ENCODE data around the gene DYNC2H1. TPM values are rescaled to one million over a fixed set of nuclear protein-coding genes. Genes with fewer than 3 reads are reported as not detected.

DYNC2H1 gene
- total RNA-seq, 2 donors from 2014 or later = 18.1 to 18.2 TPM

DNA sequence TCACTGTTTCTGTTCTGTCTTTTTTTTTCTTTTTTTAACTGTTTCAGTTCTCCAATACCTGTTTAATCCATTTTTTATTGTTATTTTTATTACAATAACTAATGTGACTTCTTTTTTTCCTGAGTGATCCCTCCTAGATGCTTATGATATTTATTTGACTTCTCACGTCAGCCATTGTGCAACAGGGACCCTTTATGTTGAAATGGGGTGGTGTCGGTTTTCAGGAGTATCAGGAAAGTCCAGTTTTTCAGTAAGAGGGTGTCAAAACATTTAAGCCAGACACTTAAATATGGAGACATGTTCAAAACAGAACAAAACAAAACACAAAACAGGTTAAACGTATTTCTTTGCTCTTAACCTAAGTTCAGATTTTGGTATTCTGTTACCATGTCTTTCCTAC lies 418.8 kb downstream of the DYNC2H1 start:
- TF ChIP-seq POLR2AphosphoS5 (IDR thresholded peaks at IDR 0.05) (no peak), POLR2A (IDR thresholded peaks at IDR 0.05) (no peak)
- TF ChIP-seq, protein P1, sequence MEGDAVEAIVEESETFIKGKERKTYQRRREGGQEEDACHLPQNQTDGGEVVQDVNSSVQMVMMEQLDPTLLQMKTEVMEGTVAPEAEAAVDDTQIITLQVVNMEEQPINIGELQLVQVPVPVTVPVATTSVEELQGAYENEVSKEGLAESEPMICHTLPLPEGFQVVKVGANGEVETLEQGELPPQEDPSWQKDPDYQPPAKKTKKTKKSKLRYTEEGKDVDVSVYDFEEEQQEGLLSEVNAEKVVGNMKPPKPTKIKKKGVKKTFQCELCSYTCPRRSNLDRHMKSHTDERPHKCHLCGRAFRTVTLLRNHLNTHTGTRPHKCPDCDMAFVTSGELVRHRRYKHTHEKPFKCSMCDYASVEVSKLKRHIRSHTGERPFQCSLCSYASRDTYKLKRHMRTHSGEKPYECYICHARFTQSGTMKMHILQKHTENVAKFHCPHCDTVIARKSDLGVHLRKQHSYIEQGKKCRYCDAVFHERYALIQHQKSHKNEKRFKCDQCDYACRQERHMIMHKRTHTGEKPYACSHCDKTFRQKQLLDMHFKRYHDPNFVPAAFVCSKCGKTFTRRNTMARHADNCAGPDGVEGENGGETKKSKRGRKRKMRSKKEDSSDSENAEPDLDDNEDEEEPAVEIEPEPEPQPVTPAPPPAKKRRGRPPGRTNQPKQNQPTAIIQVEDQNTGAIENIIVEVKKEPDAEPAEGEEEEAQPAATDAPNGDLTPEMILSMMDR (IDR thresholded peaks at IDR 0.05) = no peak
- H3K4me3 ChIP-seq = no peak overlapping the region
- H3K27me3 ChIP-seq (replicated peaks; ENCODE audit: insufficient read depth) = no peaks in the 10 kb centered on the region
- H3K9me3 ChIP-seq = no peaks in the 10 kb centered on the region
- intact Hi-C loops (cut with DNase I) = no loop called here
- no peaks in the 10 kb centered on the region for H3K36me3 ChIP-seq
- no peak for DNase-seq (ENCODE audit: low spot score)
- no peaks in the 10 kb centered on the region for H3K4me1 ChIP-seq (replicated peaks)
- 39% methylated on average over 3 of the region's 3 CpGs for WGBS
- H3K27ac ChIP-seq = no peak overlapping the region

DNA sequence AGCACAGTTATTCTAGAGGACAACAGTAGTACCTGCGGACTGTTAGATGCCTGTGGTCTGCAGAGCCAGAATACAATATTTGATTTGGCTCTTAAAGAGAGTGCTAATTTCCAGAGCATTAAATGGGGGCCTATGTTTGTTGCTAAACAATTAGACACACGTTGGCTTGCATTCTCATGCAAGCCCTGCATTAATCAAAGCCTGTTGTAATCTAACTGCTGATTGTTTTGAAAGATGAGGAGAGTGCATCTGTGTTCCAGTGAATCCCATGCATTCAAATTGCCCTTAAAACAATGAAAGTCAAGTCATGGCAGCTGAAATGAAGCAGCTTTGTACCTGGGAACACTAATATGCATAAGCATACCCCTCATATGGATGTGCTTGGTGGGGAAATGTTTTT lies 419.4 kb downstream of the DYNC2H1 start:
- H3K36me3 ChIP-seq = no peaks in the 10 kb centered on the region
- no peaks in the 10 kb centered on the region for H3K4me1 ChIP-seq (replicated peaks)
- no peaks in the 10 kb centered on the region for H3K9me3 ChIP-seq
- H3K27ac ChIP-seq = no peak overlapping the region
- DNase-seq (ENCODE audit: low spot score) = no peak
- intact Hi-C loops (cut with DNase I) = no loop called here
- WGBS = 35% methylated on average over 2 of the region's 2 CpGs
- no peak overlapping the region for H3K4me3 ChIP-seq
- TF ChIP-seq, protein P1 (IDR thresholded peaks at IDR 0.05) = no peak
- TF ChIP-seq POLR2A (IDR thresholded peaks at IDR 0.05) (no peak), POLR2AphosphoS5 (IDR thresholded peaks at IDR 0.05) (no peak)
- H3K27me3 ChIP-seq (replicated peaks; ENCODE audit: insufficient read depth) = no peaks in the 10 kb centered on the region

DNA sequence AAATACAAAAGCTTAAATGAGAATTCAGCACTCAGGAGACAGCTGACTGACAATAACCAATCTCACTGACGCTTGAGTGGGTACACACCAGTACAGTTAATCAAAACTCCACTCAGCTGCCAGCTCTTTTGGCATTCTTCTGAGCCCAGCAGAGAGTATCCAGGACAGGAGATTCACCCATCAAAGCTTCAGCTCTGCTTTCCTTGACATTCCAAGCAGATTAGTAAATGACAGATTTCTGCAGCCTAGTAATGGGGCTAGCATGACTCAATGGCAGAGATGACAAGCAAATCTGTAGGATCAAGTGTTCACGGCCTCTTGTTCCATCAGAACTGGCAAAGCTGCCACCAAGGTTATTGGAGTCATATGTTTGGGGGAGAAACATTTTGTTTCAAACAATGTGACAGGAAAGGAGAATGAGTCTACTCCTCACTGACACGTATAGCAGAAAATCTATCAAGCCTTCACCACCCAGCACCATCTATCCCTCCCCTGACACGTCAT lies 420.0 kb downstream of the DYNC2H1 start:
- WGBS = 62% methylated on average over 4 of the region's 4 CpGs
- intact Hi-C loops (cut with DNase I) = no loop called here
- no peaks in the 10 kb centered on the region for H3K36me3 ChIP-seq
- no peak overlapping the region for H3K27ac ChIP-seq
- TF ChIP-seq POLR2A (IDR thresholded peaks at IDR 0.05) = no peak
- TF ChIP-seq, protein P1 (IDR thresholded peaks at IDR 0.05) = no peak
- TF ChIP-seq POLR2AphosphoS5 (IDR thresholded peaks at IDR 0.05) = no peak
- no peaks in the 10 kb centered on the region for H3K4me1 ChIP-seq (replicated peaks)
- DNase-seq (ENCODE audit: low spot score) = no peak
- H3K9me3 ChIP-seq = no peaks in the 10 kb centered on the region
- H3K27me3 ChIP-seq (replicated peaks; ENCODE audit: insufficient read depth) = no peaks in the 10 kb centered on the region
- no peak overlapping the region for H3K4me3 ChIP-seq

Small RNAs within 50 kb of the gene (small RNA-seq; reads per million reads assigned to genes)
- 0 reads per million in 2 donors for gene AP003461.1

Other genes with a start within 250 kb of the DYNC2H1 start
- not detected for gene MMP12, start 234.4 kb upstream of the DYNC2H1 start, total RNA-seq
- gene MMP13, start 153.7 kb upstream of the DYNC2H1 start, total RNA-seq = 1 to 10 TPM in 1 of 2 donors, not detected in 1; 3.0 TPM
- gene DCUN1D5, start 17.3 kb upstream of the DYNC2H1 start, total RNA-seq = 10 to 100 TPM; 38.9 to 74.8 TPM

Measured in prostate gland (tissue), 2 donors.